ENCODE data around the gene IKZF2. TPM values are rescaled to one million over a fixed set of nuclear protein-coding genes. Genes with fewer than 3 reads are reported as not detected.

Gene IKZF2
- total and polyA plus RNA-seq, 2 donors (not counting 3 experiments of a cell fraction or from before 2014, with no cell fraction given), result 0.08 to 0.46 TPM

- H3K9me3 ChIP-seq (replicated peaks; ENCODE audit: control insufficient read depth, insufficient read depth, low read length), result no peaks in the 10 kb centered on the region
- H4K20me1 ChIP-seq (replicated peaks; ENCODE audit: control insufficient read depth, extremely low read depth, insufficient read depth, low read length), result no peaks in the 10 kb centered on the region
- H3K4me3 ChIP-seq (replicated peaks in 1 of 3; ENCODE audit: insufficient read depth in 1 of 3, low read depth in 1 of 3, low read length in 3 of 3), result peak overlapping the region; percentile 69 to 83 (median 70)
- dilution Hi-C loops (cut with MboI; ENCODE audit: extremely low pct_ligation_motif_present, low sequenced_read_pairs), result no loop called here
- peak overlapping the region; percentile 81 for H3K4me2 ChIP-seq (ENCODE audit: insufficient read depth, low read length)
- TF ChIP-seq EZH2 (IDR thresholded peaks at IDR 0.05; ENCODE audit: borderline replicate concordance, low read depth, low read length, severe bottlenecking), result peak; percentile 60
- no peak for TF ChIP-seq MYC (IDR thresholded peaks at IDR 0.05; ENCODE audit: low read depth, low read length)
- peak in 1 of 2 donors; percentile 30 for TF ChIP-seq CTCF (IDR thresholded peaks at IDR 0.05; ENCODE audit: extremely low read depth in 1 of 2, insufficient read depth in 1 of 2, low read depth in 1 of 2, low read length in 2 of 2)
- no peaks in the 10 kb centered on the region for H3K79me2 ChIP-seq (ENCODE audit: control insufficient read depth, insufficient read depth, low read length)
- intact Hi-C loops (cut with micrococcal nuclease), result loop anchor here (1.0 to 5.0 kb wide), 2 partner anchors 240 to 310 kb away; no protein-coding TSS in a partner anchor
- peak overlapping the region; percentile 94 for H2AFZ ChIP-seq (ENCODE audit: low read depth, low read length)
- peak overlapping the region; percentile 34 for H3K9ac ChIP-seq (replicated peaks; ENCODE audit: extremely low read depth, insufficient read depth, low read length)
- FAIRE-seq (peak; percentile 18), DNase-seq (ENCODE audit: low read depth, low spot score) (peak; percentile 64)
- peaks cover 7% of the 10 kb centered on the region for H3K4me1 ChIP-seq (ENCODE audit: control insufficient read depth, extremely low read depth, insufficient read depth, low read length)
- H3K9me1 ChIP-seq (replicated peaks; ENCODE audit: control insufficient read depth, extremely low read depth, insufficient read depth, low read length), result no peaks in the 10 kb centered on the region
- BruUV-seq (replicated peaks), result no TSS peak
- ChIA-PET POLR2A (no interaction called here), CTCF (interaction anchor here (1.2 to 4.8 kb wide), 4 partner anchors 193 to 466 kb away, joined by 3 to 56 read pairs (median 31); no protein-coding TSS in a partner anchor)
- H3K27ac ChIP-seq (ENCODE audit: insufficient read depth, low read depth, low read length), result no peak overlapping the region
- peaks cover 18 to 46% of the 10 kb centered on the region in 2 experiments for H3K27me3 ChIP-seq (ENCODE audit: control insufficient read depth in 2 of 2, insufficient read depth in 2 of 2, low read length in 2 of 2)
- no peaks in the 10 kb centered on the region for H3K36me3 ChIP-seq (ENCODE audit: control insufficient read depth in 2 of 2, extremely low read depth in 1 of 2, insufficient read depth in 2 of 2, low read length in 2 of 2)
Measured at GRCh38 chr2:213152065-213152794, 818 bp upstream of the IKZF2 start.

All from endothelial cell of umbilical vein (primary cell).